BE2C (cell line): ENCODE data around the gene OR2M2.

ENCODE experiments used
- DNase-seq: peaks from one replicate; pipeline ENCODE4 v3.0.0-alpha.2; 2020
- H3K27me3 ChIP-seq: fragments of 250-450 bp; sonication (Bioruptor Pico); 2 replicates; pipeline ENCODE4 v1.5.1; 2020; ENCODE audit warnings: mild to moderate bottlenecking
- H3K36me3 ChIP-seq: fragments of 250-450 bp; sonication (Bioruptor Pico); 2 replicates; pipeline ENCODE4 v1.5.1; 2020; ENCODE audit warnings: mild to moderate bottlenecking
- H3K4me1 ChIP-seq: fragments of 250-450 bp; sonication (Bioruptor Pico); 2 replicates; pipeline ENCODE4 v1.5.1; 2020
- H3K4me3 ChIP-seq: 2 replicates; pipeline ENCODE4 v1.5.1; 2011; ENCODE audit warnings: low read depth, low read length
- H3K9me3 ChIP-seq: fragments of 250-450 bp; sonication (Bioruptor Pico); 2 replicates; pipeline ENCODE4 v1.5.1; 2020
- TF ChIP-seq, protein P1 (sequence below): IDR thresholded peaks from 2 replicates; pipeline ENCODE4 v1.5.1; 2012; ENCODE audit warnings: mild to moderate bottlenecking, low read depth, low read length

The OR2M2 gene

DNA sequence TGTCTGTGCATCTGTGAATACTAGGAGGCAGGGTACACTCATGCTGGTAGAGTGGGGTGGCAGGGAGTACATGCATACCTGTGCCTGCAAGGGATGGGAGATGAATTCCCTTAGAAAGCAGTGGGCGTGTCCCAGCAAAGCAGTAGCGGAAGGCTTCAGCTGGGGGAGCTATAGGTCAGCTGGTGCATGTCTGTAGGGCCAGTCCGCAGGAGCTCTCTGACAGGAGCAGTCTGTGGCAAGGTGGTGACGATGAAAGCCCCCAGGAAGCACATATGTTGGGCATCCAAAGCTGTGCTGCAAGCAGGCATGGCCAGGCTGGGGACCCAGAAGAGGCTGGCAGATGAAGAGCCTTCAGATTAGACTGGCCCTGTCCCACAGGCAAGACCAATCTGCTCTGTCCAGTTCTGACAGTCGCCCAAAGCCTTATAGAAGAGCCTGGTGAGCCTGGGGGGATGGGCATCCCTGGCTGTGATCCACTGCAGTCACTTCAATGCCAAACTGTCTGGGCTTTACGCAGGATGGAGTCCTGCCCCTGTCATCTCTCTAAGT is 54.8 kb downstream of the OR2M2 start:
- H3K4me3 ChIP-seq = no peak overlapping the region
- H3K4me1 ChIP-seq = no peaks in the 10 kb centered on the region
- H3K36me3 ChIP-seq = no peaks in the 10 kb centered on the region
- TF ChIP-seq, protein P1, sequence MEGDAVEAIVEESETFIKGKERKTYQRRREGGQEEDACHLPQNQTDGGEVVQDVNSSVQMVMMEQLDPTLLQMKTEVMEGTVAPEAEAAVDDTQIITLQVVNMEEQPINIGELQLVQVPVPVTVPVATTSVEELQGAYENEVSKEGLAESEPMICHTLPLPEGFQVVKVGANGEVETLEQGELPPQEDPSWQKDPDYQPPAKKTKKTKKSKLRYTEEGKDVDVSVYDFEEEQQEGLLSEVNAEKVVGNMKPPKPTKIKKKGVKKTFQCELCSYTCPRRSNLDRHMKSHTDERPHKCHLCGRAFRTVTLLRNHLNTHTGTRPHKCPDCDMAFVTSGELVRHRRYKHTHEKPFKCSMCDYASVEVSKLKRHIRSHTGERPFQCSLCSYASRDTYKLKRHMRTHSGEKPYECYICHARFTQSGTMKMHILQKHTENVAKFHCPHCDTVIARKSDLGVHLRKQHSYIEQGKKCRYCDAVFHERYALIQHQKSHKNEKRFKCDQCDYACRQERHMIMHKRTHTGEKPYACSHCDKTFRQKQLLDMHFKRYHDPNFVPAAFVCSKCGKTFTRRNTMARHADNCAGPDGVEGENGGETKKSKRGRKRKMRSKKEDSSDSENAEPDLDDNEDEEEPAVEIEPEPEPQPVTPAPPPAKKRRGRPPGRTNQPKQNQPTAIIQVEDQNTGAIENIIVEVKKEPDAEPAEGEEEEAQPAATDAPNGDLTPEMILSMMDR = no peak
- no peaks in the 10 kb centered on the region for H3K9me3 ChIP-seq
- H3K27me3 ChIP-seq = no peaks in the 10 kb centered on the region
- DNase-seq = no peak
